ENCODE data around the gene ZBBX. TPM values are rescaled to one million over a fixed set of nuclear protein-coding genes. Genes with fewer than 3 reads are reported as not detected.
"Not testable (repeated sequence)": the region's sequence is repeated elsewhere in the genome, so short reads cannot be mapped to it uniquely, and the experiment has no call there.

ZBBX gene, protein sequence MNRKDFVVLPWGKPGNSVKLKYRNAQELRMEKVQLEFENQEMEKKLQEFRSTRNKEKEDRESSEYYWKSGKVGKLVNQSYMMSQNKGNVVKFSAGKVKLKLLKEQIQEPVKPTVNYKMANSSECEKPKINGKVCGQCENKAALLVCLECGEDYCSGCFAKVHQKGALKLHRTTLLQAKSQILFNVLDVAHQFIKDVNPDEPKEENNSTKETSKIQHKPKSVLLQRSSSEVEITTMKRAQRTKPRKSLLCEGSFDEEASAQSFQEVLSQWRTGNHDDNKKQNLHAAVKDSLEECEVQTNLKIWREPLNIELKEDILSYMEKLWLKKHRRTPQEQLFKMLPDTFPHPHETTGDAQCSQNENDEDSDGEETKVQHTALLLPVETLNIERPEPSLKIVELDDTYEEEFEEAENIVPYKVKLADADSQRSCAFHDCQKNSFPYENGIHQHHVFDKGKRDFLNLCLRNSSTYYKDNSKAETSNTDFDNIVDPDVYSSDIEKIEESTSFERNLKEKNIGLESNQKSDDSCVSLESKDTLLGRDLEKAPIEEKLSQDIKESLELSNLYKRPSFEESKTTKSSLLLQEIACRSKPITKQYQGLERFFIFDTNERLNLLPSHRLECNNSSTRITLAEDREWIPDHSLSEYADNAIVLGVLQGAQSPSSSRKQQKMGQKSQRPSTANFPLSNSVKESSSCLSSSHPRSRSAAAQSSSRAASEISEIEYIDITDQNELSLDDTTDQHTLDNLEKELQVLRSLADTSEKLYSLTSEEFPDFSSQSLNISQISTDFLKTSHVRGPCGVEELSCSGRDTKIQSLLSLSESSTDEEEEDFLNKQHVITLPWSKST
- total RNA-seq (2014; rRNA removed; shearing (Covaris generic)) = not detected in 2 replicates

DNA sequence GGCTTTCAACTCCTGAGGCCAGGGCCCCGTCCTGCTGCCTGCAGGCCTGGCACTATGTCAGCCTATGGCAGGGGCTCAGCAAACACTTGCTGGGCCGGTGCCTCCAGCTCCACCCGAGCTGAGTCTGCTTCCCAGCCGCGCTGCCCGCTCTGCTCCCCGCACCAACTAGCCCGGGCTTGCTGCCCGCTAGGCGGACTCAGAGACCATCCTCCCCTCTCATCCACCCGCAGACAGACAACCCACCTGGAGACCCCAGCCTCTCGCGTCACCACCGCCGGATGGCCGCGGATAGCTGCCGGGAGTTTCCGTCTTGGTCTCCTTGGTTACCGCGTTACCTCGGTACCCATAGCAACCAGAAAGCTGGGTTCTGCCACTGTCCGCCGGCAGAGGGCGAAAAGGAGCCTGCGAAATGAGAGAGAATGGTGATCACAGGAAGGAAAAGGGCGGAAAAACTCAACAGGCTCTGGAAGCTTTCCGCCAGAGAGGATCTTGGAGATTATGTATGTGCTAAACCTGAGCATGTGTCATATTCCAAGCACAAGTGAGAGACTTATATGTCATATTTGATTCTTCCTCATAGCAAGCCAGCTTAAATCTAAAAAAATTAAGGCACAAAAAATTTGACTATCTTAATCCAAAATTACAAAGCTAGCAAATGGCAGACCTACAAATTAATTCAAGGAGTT, at the start of gene ZBBX:
TSS of gene ZBBX (minus strand) at position 294 of the 686 bp plus-strand sequence. CDS start 7,396 bp downstream, outside the sequence.
- DNase-seq (ENCODE audit: low read depth) = peak; percentile 79

DNA sequence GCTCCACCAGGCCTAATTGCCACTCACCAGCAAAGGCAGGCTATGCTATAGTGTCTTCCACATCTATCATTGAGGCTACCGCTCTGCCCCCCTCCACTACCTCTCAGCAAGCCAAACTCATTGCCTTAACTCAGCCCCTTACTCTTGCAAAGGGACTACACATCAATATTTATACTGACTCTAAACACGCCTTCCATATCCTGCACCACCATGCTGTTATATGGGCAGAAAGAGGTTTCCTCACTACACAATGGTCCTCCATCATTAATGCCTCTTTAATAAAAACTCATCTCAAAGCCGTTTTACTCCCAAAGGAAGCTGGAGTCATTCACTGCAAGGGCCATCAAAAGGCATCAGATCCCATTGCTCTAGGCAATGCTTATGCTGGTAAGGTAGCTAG, 46.9 kb upstream of the ZBBX start:
- DNase-seq (ENCODE audit: low read depth) = not testable (repeated sequence)

DNA sequence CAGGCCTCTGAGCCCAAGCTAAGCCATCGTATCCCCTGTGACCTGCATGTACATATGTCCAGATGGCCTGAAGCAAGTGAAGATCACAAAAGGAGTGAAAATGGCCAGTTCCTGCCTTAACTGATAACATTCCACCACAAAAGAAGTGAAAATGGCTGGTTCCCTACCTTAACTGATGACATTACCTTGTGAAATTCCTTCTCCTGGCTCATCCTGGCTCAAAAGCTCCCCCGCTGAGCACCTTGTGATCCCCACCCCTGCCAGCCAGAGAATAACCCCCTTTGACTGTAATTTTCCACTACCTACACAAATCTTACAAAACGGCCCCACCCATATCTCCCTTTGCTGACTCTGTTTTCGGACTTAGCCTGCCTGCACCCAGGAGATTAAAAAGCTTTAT, 42.3 kb upstream of the ZBBX start:
- DNase-seq (ENCODE audit: low read depth) = not testable (repeated sequence)

DNA sequence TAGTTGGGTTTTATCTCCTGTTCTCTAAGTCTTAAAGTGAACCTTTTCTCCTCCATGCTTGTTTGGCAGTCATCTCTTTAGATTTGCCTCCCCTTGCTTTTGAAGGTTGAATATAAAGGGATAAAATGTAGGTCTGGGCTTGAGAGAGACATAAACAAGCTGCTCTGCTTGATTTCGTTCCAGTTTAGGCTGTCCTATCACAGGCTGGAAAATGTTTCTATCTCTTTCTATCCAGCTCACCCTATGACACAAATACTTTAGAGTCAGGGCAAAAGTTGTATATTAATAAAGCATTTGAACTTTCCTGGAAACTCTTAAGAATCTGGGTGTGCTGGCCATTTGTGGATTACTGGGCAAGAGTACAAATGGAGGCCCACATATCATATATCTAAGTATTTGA, 29.5 kb upstream of the ZBBX start:
- no peak for DNase-seq (ENCODE audit: low read depth)

DNA sequence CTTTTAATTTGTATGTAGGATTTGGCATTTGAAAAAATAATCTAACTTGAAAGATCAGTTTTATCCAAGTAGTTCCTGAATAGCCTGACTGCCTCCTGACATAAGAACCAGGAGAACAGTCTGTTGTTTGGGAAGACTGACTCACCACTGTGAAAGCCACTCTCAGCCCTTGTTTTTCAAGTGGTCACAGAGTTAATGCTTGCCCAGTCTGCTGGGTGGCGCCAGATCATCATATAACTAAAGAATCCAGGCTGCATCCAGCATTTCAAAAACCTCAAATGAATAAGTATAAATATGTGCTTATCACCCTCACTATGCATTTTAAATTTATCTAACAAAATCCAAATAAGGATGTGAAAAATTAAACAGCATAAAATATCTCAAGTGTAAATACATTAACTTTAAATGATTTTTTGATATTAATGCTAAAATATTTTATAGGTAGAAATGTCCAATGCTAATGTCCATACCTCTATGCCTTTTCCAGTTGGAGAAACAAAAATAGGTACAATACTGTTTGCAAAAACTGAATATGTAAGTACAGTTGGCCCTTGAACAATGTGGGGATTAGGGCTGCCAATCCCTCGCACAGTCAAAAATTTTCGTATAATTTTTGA, 26.9 kb upstream of the ZBBX start:
- peak; percentile 47 for DNase-seq (ENCODE audit: low read depth)

DNA sequence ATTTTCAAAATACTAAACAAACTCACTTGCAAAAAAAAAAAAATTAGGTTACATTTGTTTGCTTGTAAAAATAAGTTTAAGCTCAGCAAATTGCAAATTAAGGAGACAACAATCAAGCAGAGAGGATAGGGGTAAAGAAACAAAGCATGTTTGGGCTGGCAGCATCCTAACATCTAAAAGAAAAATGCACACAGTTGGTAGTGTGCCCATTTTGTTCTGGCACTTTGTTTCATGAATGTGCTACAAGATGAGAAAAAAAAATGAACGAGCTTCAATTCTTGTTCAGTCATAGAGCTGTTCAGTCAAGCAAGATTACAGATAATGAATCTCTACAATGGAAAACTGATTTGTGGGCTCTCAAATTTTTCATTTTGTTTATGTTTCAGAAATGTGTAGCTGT, 17.7 kb upstream of the ZBBX start:
- no peak for DNase-seq (ENCODE audit: low read depth)

DNA sequence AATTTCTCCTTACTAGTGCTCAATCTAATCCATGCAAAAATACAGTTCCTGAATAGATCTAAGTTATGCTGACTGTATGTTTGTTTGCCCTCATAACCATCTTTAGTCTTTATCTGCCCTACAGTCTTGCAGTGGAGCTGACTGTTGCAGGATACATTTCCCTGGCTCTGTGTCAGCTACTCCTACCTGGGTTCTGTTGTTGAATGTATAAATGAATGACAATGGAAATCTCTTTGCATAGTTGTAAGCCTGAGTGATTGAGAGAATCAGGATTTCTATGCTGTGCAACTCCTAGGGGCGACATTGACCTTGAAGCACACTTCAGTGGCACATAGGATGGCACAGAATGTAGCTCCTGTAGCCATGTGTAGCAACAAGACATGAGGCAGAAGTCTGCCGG, 16.0 kb upstream of the ZBBX start:
- DNase-seq (ENCODE audit: low read depth) = no peak

DNA sequence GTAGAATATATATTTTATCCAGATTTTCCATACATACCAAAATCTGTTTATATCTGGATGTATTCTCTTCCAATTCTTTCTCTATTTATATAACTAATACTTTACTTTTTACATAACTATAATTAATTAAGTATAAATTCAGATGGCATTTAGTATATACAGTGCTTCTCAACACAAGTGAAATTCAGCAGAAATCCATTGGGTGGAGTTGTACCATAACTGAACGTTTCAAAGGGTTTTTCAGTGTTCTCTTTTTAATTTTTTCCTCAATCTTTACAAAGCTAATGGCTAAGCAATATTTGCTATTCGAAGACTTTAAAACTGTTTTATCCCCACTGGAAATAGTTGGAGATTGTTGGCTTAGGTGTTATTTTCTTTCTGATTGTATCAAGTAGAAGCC, 13.9 kb upstream of the ZBBX start:
- DNase-seq (ENCODE audit: low read depth) = no peak

DNA sequence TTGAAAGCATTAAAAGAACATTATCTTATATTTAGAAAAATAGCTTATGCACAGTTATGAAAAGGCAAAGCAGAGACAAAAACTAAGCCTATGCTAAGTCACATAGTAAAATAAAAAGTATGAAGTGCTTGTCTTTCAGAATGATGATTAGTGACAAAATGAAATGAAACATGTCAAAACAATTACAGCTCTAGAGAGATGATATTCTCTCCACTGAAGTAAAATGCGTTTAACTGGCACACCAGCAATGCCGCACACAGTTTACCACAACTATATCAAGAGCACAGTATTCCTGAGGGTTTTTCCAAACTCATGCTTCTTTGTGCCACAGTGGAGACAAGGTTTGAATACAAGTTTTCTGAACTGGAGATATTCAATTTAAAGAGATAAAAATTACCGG, 2.1 kb upstream of the ZBBX start:
- no peak for DNase-seq (ENCODE audit: low read depth)

DNA sequence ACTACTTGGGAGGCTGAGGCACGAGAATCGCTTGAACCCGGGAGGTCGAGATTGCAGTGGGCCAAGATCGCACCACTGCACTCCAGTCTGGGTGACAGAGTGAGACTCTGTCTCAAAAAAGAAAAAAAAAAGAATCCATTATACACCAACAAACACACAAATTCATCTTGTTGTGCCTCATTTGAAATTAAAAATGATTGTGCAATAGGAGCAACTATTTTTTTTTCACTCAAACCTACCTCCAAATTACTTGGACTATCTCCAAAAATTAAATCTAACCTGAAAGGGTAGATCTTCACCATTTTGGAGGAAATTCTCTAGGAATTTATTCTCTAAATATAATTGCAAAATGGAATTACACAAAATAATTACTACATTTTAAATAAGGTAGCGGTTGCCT, 4.6 kb downstream of the ZBBX start:
- no peak for DNase-seq (ENCODE audit: low read depth)

DNA sequence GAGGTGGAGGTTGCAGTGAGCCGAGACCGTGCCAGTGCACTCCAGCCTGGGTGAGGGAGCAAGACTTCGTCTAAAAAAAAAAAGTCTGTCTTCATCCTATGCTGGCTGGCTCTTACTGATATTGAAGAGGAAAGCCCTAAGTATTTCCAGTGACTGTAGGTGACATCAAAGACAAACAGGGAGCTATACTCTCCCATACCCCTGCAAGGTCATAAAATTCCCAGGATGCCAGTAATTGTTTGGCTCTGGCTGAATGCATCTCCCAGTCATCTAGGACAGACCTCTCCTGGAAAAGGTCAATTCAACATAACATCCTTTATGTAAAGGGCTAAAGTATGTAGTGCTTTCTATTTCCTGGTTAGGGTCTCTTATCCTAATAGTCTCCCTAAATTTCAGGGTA, 8.0 kb downstream of the ZBBX start:
- DNase-seq (ENCODE audit: low read depth) = no peak

DNA sequence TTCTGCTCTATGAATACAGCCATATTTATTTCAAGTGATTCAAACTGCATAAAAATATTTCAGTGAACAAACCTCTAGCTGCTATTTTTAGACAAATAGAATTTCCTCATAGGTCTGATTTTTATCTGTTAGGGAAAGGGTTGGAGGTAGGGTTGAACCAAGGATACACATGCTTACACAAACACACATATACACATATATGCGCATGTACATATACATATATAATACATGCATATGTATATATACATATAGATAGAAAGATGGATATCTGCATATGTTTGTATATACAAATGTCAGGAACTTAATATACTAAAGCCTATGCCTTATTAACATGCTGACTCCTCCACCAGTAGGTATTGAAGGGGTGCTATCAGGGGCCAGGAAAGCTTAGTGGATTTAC, 18.1 kb downstream of the ZBBX start:
- DNase-seq (ENCODE audit: low read depth) = no peak

DNA sequence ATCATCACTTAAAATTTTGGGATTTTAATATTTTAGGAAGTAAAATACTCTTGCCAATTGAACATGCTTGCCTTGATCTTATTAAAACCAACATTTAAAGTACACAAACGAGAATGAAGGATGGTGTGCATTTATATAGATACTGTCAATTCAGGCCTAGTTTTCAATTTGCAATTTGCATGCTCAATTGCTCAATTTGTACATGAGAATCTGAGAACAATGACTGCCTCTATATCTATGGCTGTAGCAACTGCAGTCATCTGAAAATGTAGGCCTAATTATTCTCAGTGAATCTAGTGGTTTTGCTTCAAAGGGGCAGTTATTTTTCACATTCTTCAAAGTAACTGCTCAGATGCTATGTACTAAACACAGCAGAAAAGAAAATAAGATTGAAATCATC, 18.8 kb downstream of the ZBBX start:
- no peak for DNase-seq (ENCODE audit: low read depth)

DNA sequence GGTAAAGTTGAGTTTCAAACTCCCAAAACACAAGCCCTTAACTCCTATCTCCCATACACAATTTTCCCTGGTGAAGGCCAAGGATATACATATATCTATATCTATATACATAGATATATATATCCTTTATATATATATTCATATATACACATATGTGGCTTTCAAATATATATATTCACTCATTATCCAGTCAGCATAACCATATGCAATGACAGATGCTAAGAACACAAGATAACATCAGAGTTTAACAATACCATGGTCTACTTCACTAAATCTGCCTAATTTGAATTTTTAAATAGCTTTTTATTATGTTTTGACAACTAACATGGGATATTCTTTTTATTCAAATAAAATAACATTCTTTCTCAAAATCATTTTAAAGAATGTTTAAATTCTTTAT, 24.7 kb downstream of the ZBBX start:
- no peak for DNase-seq (ENCODE audit: low read depth)

DNA sequence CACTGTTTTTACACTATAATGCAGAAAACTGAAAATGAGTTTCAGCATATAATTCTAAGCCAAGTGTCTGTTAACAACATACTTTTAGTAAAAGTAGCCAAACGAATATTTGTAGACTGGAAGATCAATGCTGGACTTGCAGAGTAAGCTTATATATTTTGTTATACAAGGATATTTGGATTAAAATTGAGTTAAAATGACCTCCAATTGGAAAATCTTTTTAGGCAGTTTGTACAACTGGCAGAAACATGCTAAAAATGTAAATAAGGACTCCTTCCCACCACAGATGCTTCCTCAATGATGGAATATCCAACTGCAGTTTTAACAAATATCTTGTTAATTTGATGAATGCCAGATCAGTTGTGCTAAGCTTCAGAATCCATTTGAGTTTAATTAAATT, 25.3 kb downstream of the ZBBX start:
- DNase-seq (ENCODE audit: low read depth) = no peak

DNA sequence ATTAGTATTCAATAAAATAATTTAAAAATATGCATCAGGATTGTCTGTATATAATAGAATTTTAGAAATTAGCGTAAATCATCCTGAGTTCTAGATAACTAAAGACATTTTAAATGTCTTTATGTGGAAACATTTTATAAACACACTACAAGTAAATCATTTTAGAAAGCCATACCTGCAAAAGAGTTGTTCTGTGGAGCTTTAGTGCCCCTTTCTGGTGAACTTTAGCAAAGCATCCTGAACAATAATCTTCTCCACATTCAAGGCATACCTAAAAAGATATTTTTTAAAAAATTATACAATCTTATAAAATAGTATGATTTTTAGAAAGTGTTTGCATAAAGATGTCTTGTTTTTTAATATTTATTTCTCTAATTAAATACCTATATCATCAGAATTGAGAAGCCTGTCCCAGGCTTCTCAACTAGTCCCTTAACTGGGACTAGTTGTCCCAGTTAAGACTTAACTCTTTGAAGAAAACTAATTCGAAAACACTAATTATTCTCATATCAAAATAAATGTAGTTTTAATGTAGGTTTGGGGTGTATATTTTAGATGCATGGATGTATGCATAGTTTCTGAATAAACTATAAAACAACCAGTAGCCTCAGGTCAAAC, 29.7 kb downstream of the ZBBX start:
- DNase-seq (ENCODE audit: low read depth) = peak; percentile 27

DNA sequence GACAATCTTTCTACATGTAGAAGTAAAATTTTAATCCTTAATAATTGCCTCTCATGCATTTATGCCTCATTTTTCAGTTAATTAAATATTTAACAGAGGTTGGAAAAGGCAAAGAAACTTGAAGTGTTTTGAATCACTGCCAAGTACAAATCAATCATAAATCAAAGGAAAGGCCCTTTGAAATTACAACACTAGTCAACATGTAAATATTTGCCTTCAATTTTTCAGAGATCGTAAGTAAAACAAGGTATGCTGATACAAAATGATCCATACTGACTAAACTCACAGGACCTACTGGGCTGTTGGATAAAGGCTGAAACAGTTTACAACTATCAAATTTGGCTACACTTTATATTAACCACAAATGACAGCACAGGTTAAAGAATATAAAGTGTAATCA, 33.9 kb downstream of the ZBBX start:
- DNase-seq (ENCODE audit: low read depth) = no peak

DNA sequence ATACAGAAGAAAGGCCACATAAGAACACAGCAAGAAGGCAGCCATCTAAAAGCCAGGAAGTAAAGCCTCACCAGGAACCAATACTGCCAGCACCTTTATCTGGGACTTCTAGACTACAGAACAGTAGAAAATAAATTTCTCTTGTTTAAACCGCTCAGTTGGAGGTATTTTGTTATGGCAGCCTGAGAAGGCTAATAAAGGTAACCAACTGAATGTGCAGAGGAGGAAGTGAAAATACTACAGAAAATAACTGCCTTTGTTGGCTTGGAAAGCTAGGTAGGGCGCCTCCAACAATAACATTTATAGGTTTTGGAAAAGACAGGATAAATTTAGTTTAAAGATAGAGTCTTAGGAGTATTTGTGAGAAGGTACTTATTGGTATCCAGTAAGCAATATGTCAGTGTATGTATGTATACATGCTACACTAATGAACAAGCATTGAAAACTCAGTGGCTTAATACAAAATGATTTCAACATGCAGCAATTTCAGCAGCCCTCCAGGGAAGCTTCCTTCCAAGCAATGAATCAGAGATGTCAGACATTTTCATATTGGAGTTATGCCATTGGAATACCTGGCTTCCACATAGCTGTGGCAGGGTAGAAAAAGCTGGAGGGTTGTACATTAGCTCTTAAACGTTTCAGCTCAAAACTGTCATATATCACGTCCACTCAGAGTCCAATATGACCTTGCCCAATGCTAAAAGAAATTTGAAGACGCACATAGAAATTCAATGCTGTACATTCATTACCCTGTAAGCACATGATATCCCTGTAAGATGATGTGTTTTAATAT, 48.9 kb downstream of the ZBBX start:
- DNase-seq (ENCODE audit: low read depth) = no peak

DNA sequence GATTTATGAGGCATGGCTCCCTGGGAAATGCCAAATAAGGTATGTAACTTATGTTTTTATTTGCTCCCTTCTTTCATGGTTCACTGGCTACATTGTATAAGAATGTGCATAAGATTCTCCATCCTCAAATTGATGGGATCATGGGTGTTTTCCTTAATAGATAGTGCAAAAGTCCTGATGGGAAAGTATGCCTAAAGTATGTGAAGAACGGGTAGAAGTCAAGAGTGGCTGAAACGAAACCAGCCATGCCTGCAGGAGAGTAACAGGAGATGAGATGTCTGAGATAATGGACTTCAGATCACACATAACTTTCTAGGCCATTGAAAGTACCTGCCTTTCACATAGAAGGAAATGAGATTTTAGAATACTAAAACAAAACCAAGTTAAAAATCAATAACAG, 56.5 kb downstream of the ZBBX start:
- no peak for DNase-seq (ENCODE audit: low read depth)

DNA sequence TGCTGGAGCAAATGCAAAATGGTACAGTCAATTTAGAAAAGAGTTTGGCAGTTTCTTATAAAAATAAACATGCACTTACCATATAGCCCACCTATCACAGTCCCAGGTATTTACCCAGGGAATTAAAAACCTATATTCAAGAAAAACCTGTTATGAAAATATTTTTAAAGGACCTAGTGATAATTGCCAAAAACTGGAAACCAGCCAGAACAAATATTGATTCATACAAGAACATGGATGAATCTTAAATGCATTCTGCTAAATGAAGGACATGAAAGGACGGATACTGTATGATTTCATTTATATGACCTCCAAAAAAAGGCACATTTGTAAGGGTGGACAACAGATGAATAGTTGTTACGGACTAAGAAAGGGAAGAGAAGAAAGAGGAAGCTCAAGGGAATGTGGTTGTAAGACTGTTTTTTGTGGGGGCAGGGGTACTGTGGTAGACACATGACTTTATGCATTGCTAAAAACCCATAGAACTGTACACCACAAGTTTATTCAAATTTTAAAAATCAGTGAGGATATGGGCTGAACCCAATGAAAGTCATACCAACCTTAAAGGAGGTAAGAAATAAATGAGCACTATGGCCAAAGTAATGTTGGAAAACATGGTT, 61.0 kb downstream of the ZBBX start:
- no peak for DNase-seq (ENCODE audit: low read depth)
